Activated CD4-positive, alpha-beta T cell treated with anti-CD3 and anti-CD28 coated beads, Interleukin-2, amount 50 U/mL, for 16 hours (primary cell): ENCODE data around the gene TSNAX.
A peak's percentile ranks its signal among the peaks of the same experiment; 100 is the strongest.
"Not testable (repeated sequence)": the region's sequence is repeated elsewhere in the genome, so short reads cannot be mapped to it uniquely, and the experiment has no call there.

Experiments used
- DNase-seq: peaks from one replicate; pipeline ENCODE4 v3.0.0-alpha.2; 2020

TSNAX gene

GRCh38 chr1:231528172-231529029 is at the start of gene TSNAX:
Gene TSNAX, plus strand, starts transcription at chr1:231528669. Its CDS starts 142 bp downstream, at chr1:231528811.
- DNase-seq, result peak; percentile 93

- DNase-seq, result no peak
These were observed 49.7 kb upstream of the TSNAX start for GRCh38 chr1:231478811-231479210.

- DNase-seq, result no peak
These were observed 48.5 kb upstream of the TSNAX start for GRCh38 chr1:231480008-231480407.

- DNase-seq, result no peak
These were observed 47.2 kb upstream of the TSNAX start for GRCh38 chr1:231481289-231481688.

- DNase-seq, result no peak
These were observed 43.3 kb upstream of the TSNAX start for GRCh38 chr1:231485029-231485784.

- no peak for DNase-seq
These were observed 41.5 kb upstream of the TSNAX start for GRCh38 chr1:231487019-231487418.

GRCh38 chr1:231487910-231488309 is 40.6 kb upstream of the TSNAX start:
- DNase-seq, result no peak

- DNase-seq, result peak; percentile 18
These were observed 34.9 kb upstream of the TSNAX start for GRCh38 chr1:231493421-231494185.

- no peak for DNase-seq
These were observed 33.9 kb upstream of the TSNAX start for GRCh38 chr1:231494439-231495110.

- no peak for DNase-seq
These were observed 30.8 kb upstream of the TSNAX start for GRCh38 chr1:231497629-231498152.

GRCh38 chr1:231499148-231499763 is 29.2 kb upstream of the TSNAX start:
- no peak for DNase-seq

GRCh38 chr1:231500666-231501065 is 27.8 kb upstream of the TSNAX start:
- DNase-seq, result no peak

GRCh38 chr1:231503168-231503567 is 25.3 kb upstream of the TSNAX start:
- DNase-seq, result not testable (repeated sequence)

- peak; percentile 35 for DNase-seq
These were observed 20.8 kb upstream of the TSNAX start for GRCh38 chr1:231507476-231508355.

GRCh38 chr1:231508497-231508896 is 20.0 kb upstream of the TSNAX start:
- DNase-seq, result no peak

GRCh38 chr1:231508941-231509340 is 19.5 kb upstream of the TSNAX start:
- DNase-seq, result no peak

GRCh38 chr1:231512147-231512698 is 16.2 kb upstream of the TSNAX start:
- no peak for DNase-seq

GRCh38 chr1:231515748-231516147 is 12.7 kb upstream of the TSNAX start:
- no peak for DNase-seq

- no peak for DNase-seq
These were observed 11.4 kb upstream of the TSNAX start for GRCh38 chr1:231517076-231517475.

- no peak for DNase-seq
These were observed 9.9 kb upstream of the TSNAX start for GRCh38 chr1:231518485-231519034.
